Measurements from ENCODE around the gene KLHL9.

DNA sequence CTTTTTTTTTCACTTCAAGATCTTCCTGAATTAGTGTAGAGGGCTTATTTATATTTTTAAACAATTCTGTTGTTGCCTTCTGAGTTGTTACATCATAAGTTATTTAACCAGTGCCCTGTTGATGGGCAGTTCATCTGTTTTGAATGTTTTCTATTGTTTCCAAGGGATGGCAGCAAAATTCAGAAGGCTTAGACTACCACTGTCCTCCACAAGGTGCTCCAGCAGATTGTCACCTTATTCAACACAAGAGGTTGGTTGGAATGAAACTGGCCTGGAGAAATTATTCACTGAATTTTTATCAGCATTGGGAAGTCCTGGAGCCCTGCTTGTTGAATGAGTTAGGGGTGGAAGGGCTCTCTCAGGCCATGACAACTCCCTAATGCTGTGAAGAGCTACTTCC is 1.3 kb upstream of the KLHL9 start:
- TF ChIP-seq, protein P1, sequence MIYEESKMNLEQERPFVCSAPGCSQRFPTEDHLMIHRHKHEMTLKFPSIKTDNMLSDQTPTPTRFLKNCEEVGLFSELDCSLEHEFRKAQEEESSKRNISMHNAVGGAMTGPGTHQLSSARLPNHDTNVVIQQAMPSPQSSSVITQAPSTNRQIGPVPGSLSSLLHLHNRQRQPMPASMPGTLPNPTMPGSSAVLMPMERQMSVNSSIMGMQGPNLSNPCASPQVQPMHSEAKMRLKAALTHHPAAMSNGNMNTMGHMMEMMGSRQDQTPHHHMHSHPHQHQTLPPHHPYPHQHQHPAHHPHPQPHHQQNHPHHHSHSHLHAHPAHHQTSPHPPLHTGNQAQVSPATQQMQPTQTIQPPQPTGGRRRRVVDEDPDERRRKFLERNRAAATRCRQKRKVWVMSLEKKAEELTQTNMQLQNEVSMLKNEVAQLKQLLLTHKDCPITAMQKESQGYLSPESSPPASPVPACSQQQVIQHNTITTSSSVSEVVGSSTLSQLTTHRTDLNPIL (CRISPR knock-in tag; IDR thresholded peaks at IDR 0.05; ENCODE audit: low read depth), result no peak
- TF ChIP-seq RARB (CRISPR knock-in tag; IDR thresholded peaks at IDR 0.05) (no peak), TCF4 (CRISPR knock-in tag; IDR thresholded peaks at IDR 0.05; ENCODE audit: borderline replicate concordance) (no peak), ZFP30 (CRISPR knock-in tag; IDR thresholded peaks at IDR 0.05) (no peak), CSDC2 (CRISPR knock-in tag; IDR thresholded peaks at IDR 0.05) (no peak), ZC3H10 (CRISPR knock-in tag; IDR thresholded peaks at IDR 0.05) (no peak), ZNF565 (CRISPR knock-in tag; conservative IDR thresholded peaks at IDR 0.05; ENCODE audit: low read depth) (no peak)
- TF ChIP-seq, protein P2, sequence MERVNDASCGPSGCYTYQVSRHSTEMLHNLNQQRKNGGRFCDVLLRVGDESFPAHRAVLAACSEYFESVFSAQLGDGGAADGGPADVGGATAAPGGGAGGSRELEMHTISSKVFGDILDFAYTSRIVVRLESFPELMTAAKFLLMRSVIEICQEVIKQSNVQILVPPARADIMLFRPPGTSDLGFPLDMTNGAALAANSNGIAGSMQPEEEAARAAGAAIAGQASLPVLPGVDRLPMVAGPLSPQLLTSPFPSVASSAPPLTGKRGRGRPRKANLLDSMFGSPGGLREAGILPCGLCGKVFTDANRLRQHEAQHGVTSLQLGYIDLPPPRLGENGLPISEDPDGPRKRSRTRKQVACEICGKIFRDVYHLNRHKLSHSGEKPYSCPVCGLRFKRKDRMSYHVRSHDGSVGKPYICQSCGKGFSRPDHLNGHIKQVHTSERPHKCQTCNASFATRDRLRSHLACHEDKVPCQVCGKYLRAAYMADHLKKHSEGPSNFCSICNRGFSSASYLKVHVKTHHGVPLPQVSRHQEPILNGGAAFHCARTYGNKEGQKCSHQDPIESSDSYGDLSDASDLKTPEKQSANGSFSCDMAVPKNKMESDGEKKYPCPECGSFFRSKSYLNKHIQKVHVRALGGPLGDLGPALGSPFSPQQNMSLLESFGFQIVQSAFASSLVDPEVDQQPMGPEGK (CRISPR knock-in tag; IDR thresholded peaks at IDR 0.05; ENCODE audit: borderline replicate concordance), result no peak
